Body of pancreas (tissue), 4 donors: ENCODE results near the gene FRMD5. TPM values are rescaled to one million over a fixed set of nuclear protein-coding genes. Genes with fewer than 3 reads are reported as not detected.

Source experiments
- ATAC-seq: fragments of 150-250 bp; one replicate; pipeline ENCODE4 v1.9.1; 2016
- DNase-seq, 4 donors: peaks; one replicate each; pipeline ENCODE4 v3.0.0-alpha.2; 2019
- H3K27ac ChIP-seq, 4 donors: fragments of 200-600 bp; sonication (generic); 1 replicate in 3 of 4; 2 replicates in 1 of 4; pipeline versions ENCODE4 v1.5.1 to v1.6.1; 2016 to 2019; ENCODE audit warnings: mild to moderate bottlenecking in 1 of 4, mixed read lengths in 1 of 4, moderate library complexity in 1 of 4
- H3K27me3 ChIP-seq, 2 donors: fragments of 200-600 bp; sonication (generic); one replicate each; pipeline ENCODE4 v1.6.0; 2016; ENCODE audit warnings: mild to moderate bottlenecking in 1 of 2
- H3K36me3 ChIP-seq, 2 donors: fragments of 200-600 bp; sonication (generic); replicated peaks in 1 of 2; 2 replicates each; pipeline ENCODE4 v1.5.1; 2016; ENCODE audit warnings: low read depth in 2 of 2; ENCODE audit not compliant: insufficient read depth in 1 of 2
- H3K4me1 ChIP-seq: fragments of 200-600 bp; sonication (generic); one replicate; pipeline ENCODE4 v1.6.0; 2016
- H3K4me3 ChIP-seq, 2 donors: fragments of 200-600 bp; sonication (generic); 1 replicate in 1 of 2; 2 replicates in 1 of 2; pipeline ENCODE4 v1.5.1; 2016 to 2019
- H3K9me3 ChIP-seq, 3 donors: fragments of 200-600 bp; sonication (generic); 1 replicate in 2 of 3; 2 replicates in 1 of 3; pipeline ENCODE4 v1.5.1; 2016
- POLR2A ChIP-seq, 3 donors: fragments of 450-650 bp; IDR thresholded peaks; one replicate each; pipeline ENCODE4 v1.6.1; 2016; ENCODE audit warnings: antibody characterized with exemption in 3 of 3, mild to moderate bottlenecking in 2 of 3
- WGBS, 2 donors: methylation state at CpG; one replicate each; pipeline ENCODE4 v1.1.5; 2017; 5-methylcytosine and 5-hydroxymethylcytosine counted together
- intact Hi-C: fragments of 100-400 bp; cut with DNase I; formaldehyde crosslinking; loops from one replicate; pipeline ENCODE4 v1.15.1; 2023
- total RNA-seq, 2 donors: library from RNA; depleted of rRNA; stranded (reverse); fragments of >200 nt; gene quantifications; one replicate each; pipeline ENCODE4 v1.1.0, GENCODE V29; 2016
- TF ChIP-seq, protein P1 (sequence below), 7 experiments: fragments of 450-650 bp in 4 of 7; fragments of 200-600 bp in 3 of 7; sonication (generic) in 3 of 7; IDR thresholded peaks; one replicate each; pipeline ENCODE4 v1.5.1; 2016 to 2019; ENCODE audit warnings: antibody characterized with exemption in 7 of 7

FRMD5 gene
- total RNA-seq, 2 donors from 2014 or later, result 1.3 TPM; not detected in 1

DNA sequence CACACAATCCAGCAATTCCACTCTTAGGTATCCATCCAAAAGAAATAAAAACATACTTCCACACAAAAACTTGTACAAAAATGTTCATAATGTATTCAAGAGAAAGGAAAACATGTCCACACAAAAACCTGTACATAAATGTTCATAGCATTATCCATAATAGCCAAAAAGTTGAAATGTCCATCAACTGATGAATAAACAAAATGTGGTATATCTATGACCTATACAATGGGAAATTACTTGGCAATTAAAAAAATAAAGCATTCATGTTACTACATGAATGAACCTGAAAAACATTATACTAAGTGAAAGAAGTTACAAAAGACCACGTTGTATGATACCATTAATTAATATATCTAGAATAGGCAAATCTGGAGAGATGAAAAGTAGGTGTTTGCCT lies 17.9 kb downstream of the FRMD5 start:
- H3K4me3 ChIP-seq, result no peak overlapping the region
- TF ChIP-seq, protein P1, sequence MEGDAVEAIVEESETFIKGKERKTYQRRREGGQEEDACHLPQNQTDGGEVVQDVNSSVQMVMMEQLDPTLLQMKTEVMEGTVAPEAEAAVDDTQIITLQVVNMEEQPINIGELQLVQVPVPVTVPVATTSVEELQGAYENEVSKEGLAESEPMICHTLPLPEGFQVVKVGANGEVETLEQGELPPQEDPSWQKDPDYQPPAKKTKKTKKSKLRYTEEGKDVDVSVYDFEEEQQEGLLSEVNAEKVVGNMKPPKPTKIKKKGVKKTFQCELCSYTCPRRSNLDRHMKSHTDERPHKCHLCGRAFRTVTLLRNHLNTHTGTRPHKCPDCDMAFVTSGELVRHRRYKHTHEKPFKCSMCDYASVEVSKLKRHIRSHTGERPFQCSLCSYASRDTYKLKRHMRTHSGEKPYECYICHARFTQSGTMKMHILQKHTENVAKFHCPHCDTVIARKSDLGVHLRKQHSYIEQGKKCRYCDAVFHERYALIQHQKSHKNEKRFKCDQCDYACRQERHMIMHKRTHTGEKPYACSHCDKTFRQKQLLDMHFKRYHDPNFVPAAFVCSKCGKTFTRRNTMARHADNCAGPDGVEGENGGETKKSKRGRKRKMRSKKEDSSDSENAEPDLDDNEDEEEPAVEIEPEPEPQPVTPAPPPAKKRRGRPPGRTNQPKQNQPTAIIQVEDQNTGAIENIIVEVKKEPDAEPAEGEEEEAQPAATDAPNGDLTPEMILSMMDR (IDR thresholded peaks at IDR 0.05), result no peak
- no peak for TF ChIP-seq POLR2A (IDR thresholded peaks at IDR 0.05)
- 34 to 38% methylated on average over 1 of the region's 1 CpG for WGBS, 2 donors
- DNase-seq (no peak), ATAC-seq (no peak)
- H3K36me3 ChIP-seq, result no peaks in the 10 kb centered on the region
- H3K4me1 ChIP-seq, result no peaks in the 10 kb centered on the region
- H3K27me3 ChIP-seq, result no peaks in the 10 kb centered on the region
- intact Hi-C loops, result no loop called here
- no peaks in the 10 kb centered on the region for H3K9me3 ChIP-seq
- no peak overlapping the region for H3K27ac ChIP-seq

- no peaks in the 10 kb centered on the region for H3K9me3 ChIP-seq
- no peaks in the 10 kb centered on the region for H3K36me3 ChIP-seq
- H3K4me1 ChIP-seq, result no peaks in the 10 kb centered on the region
- intact Hi-C loops, result no loop called here
- DNase-seq (no peak), ATAC-seq (no peak)
- H3K27ac ChIP-seq, result no peak overlapping the region
- no peaks in the 10 kb centered on the region for H3K27me3 ChIP-seq
- H3K4me3 ChIP-seq, result no peak overlapping the region
- TF ChIP-seq, protein P1 (IDR thresholded peaks at IDR 0.05), result no peak
- TF ChIP-seq POLR2A (IDR thresholded peaks at IDR 0.05), result no peak
These were observed 21.3 kb downstream of the FRMD5 start for GRCh38 chr15:44173813-44174212.

DNA sequence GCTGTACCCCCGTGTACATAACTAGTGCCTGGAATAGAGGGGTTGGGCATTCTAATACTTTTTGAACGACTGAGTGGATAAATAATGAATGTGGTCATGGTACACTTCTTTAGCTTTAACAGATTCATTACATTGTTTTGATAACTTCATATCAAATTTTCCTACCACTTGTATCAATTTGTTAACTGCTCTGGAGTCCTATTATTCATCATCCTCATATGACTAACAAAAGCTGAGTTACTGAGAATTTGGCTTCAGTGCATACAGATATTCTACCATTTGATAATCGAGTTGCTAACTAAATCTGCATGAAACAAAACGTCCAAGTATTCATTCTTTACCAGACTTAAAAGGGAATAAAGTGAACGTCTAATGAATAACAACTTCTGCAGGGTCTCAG lies 31.7 kb downstream of the FRMD5 start:
- DNase-seq (no peak), ATAC-seq (no peak)
- H3K27ac ChIP-seq, result no peak overlapping the region
- no peaks in the 10 kb centered on the region for H3K27me3 ChIP-seq
- TF ChIP-seq, protein P1 (IDR thresholded peaks at IDR 0.05), result no peak
- TF ChIP-seq POLR2A (IDR thresholded peaks at IDR 0.05), result no peak
- H3K36me3 ChIP-seq, result no peaks in the 10 kb centered on the region
- intact Hi-C loops, result no loop called here
- WGBS, 2 donors, result 42 to 50% methylated on average over 5 of the region's 5 CpGs
- H3K9me3 ChIP-seq, result no peaks in the 10 kb centered on the region
- H3K4me1 ChIP-seq, result no peaks in the 10 kb centered on the region
- no peak overlapping the region for H3K4me3 ChIP-seq

DNA sequence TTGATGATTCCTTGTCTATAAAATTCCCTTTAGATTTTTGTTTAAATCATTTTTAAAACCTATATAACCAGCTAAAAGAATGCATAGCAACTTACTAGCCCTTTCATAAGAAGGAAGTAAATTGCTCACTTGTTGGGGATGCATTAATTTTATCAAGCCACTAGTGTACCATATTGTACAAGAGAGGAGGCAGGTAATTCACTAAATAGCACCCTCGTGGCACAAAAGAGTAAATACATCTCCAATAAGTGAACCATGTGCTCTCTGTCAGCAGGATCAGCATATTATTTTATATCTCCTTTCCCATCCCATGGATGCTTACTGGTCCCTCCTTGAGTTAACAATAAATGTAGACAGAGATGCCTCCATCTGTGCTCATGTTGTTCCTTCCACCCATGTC lies 34.3 kb downstream of the FRMD5 start:
- intact Hi-C loops, result no loop called here
- DNase-seq, result no peak
- ATAC-seq, result no peak
- TF ChIP-seq POLR2A (IDR thresholded peaks at IDR 0.05), result no peak
- TF ChIP-seq, protein P1 (IDR thresholded peaks at IDR 0.05), result no peak
- no peaks in the 10 kb centered on the region for H3K36me3 ChIP-seq
- H3K27me3 ChIP-seq, result no peaks in the 10 kb centered on the region
- H3K4me3 ChIP-seq, result no peak overlapping the region
- no peaks in the 10 kb centered on the region for H3K4me1 ChIP-seq
- 39 to 61% methylated on average over 1 of the region's 1 CpG for WGBS, 2 donors
- no peak overlapping the region for H3K27ac ChIP-seq
- H3K9me3 ChIP-seq, result no peaks in the 10 kb centered on the region

GRCh38 chr15:44159492-44159891 lies 35.6 kb downstream of the FRMD5 start:
- Histone ChIP-seq H3K9me3 (no peaks in the 10 kb centered on the region), H3K27me3 (no peaks in the 10 kb centered on the region), H3K4me3 (no peak overlapping the region), H3K36me3 (no peaks in the 10 kb centered on the region), H3K27ac (no peak overlapping the region), H3K4me1 (no peaks in the 10 kb centered on the region)
- ATAC-seq, result no peak
- no peak for DNase-seq
- TF ChIP-seq, protein P1 (IDR thresholded peaks at IDR 0.05), result no peak
- TF ChIP-seq POLR2A (IDR thresholded peaks at IDR 0.05), result no peak
- intact Hi-C loops, result no loop called here
